NCI-H146 treated with DMSO at 0.1 percent for 48 hours (cell line): ENCODE data around the gene ARPC1A.
"Not testable (repeated sequence)": the region's sequence is repeated elsewhere in the genome, so short reads cannot be mapped to it uniquely, and the experiment has no call there.

Source experiments
- DNase-seq: peaks from one replicate; lab custom pipeline; 2025; ENCODE audit not compliant: unreplicated experiment; lab: John Stamatoyannopoulos, UW

ARPC1A gene

GRCh38 chr7:99325592-99326407 lies at the start of gene ARPC1A:
ARPC1A (plus strand) TSS chr7:99325898; CDS start chr7:99333354, 7,456 bp downstream.
- DNase-seq = peak; percentile 84

- DNase-seq = no peak
Observed at GRCh38 chr7:99278180-99278579, 47.5 kb upstream of the ARPC1A start.

- not testable (repeated sequence) for DNase-seq
Observed at GRCh38 chr7:99284165-99284564, 41.5 kb upstream of the ARPC1A start.

GRCh38 chr7:99287779-99288534 lies 37.7 kb upstream of the ARPC1A start:
- DNase-seq = no peak

- no peak for DNase-seq
Observed at GRCh38 chr7:99289185-99289584, 36.5 kb upstream of the ARPC1A start.

- not testable (repeated sequence) for DNase-seq
Observed at GRCh38 chr7:99290148-99290547, 35.5 kb upstream of the ARPC1A start.

- DNase-seq = no peak
Observed at GRCh38 chr7:99290980-99291607, 34.6 kb upstream of the ARPC1A start.

GRCh38 chr7:99292127-99292526 lies 33.6 kb upstream of the ARPC1A start:
- DNase-seq = no peak

GRCh38 chr7:99293167-99293566 lies 32.5 kb upstream of the ARPC1A start:
- DNase-seq = no peak

- no peak for DNase-seq
Observed at GRCh38 chr7:99293650-99294049, 32.0 kb upstream of the ARPC1A start.

GRCh38 chr7:99296471-99296870 lies 29.2 kb upstream of the ARPC1A start:
- DNase-seq = no peak

- DNase-seq = no peak
Observed at GRCh38 chr7:99301496-99301895, 24.2 kb upstream of the ARPC1A start.

- no peak for DNase-seq
Observed at GRCh38 chr7:99305473-99306260, 20.0 kb upstream of the ARPC1A start.

- no peak for DNase-seq
Observed at GRCh38 chr7:99308461-99309074, 17.1 kb upstream of the ARPC1A start.

- no peak for DNase-seq
Observed at GRCh38 chr7:99309111-99309510, 16.6 kb upstream of the ARPC1A start.

GRCh38 chr7:99310004-99310403 lies 15.7 kb upstream of the ARPC1A start:
- no peak for DNase-seq

GRCh38 chr7:99311702-99312101 lies 14.0 kb upstream of the ARPC1A start:
- no peak for DNase-seq

GRCh38 chr7:99312316-99313203 lies 13.1 kb upstream of the ARPC1A start:
- peak; percentile 25 for DNase-seq

GRCh38 chr7:99313204-99313573 lies 12.5 kb upstream of the ARPC1A start:
- DNase-seq = no peak

- no peak for DNase-seq
Observed at GRCh38 chr7:99314504-99314903, 11.2 kb upstream of the ARPC1A start.
